GM19452 (cell line): ENCODE measurements around the gene ARRB1.
"Not testable (repeated sequence)": the region's sequence is repeated elsewhere in the genome, so short reads cannot be mapped to it uniquely, and the experiment has no call there.

ENCODE experiments used
- ATAC-seq: cut with Tn5 transposase; IDR thresholded peaks from one replicate; pipeline ENCODE4 v1.9.1; 2021; ENCODE audit not compliant: unreplicated experiment

The ARRB1 gene

GRCh38 chr11:75371949-75372876 lies 20.8 kb upstream of the ARRB1 start:
- no peak for ATAC-seq

- ATAC-seq = no peak
Observed at GRCh38 chr11:75369560-75370255, 18.2 kb upstream of the ARRB1 start.

GRCh38 chr11:75366826-75367225 lies 15.4 kb upstream of the ARRB1 start:
- ATAC-seq = not testable (repeated sequence)

- ATAC-seq = no peak
Observed at GRCh38 chr11:75365711-75366181, 14.3 kb upstream of the ARRB1 start.

- ATAC-seq = not testable (repeated sequence)
Observed at GRCh38 chr11:75362285-75362684, 10.8 kb upstream of the ARRB1 start.

- no peak for ATAC-seq
Observed at GRCh38 chr11:75356613-75357012, 5.2 kb upstream of the ARRB1 start.

- no peak for ATAC-seq
Observed at GRCh38 chr11:75355051-75355450, 3.6 kb upstream of the ARRB1 start.

GRCh38 chr11:75352588-75353206 lies 1.2 kb upstream of the ARRB1 start:
- no peak for ATAC-seq

- no peak for ATAC-seq
Observed at GRCh38 chr11:75351791-75352587, 528 bp upstream of the ARRB1 start.

- no peak for ATAC-seq
Observed at GRCh38 chr11:75350743-75351540, 519 bp downstream of the ARRB1 start.

- ATAC-seq = no peak
Observed at GRCh38 chr11:75350122-75350742, 1.2 kb downstream of the ARRB1 start.

- no peak for ATAC-seq
Observed at GRCh38 chr11:75349521-75350116, 1.8 kb downstream of the ARRB1 start.

- ATAC-seq = no peak
Observed at GRCh38 chr11:75347781-75348566, 3.5 kb downstream of the ARRB1 start.

GRCh38 chr11:75346912-75347647 lies 4.4 kb downstream of the ARRB1 start:
- no peak for ATAC-seq

- no peak for ATAC-seq
Observed at GRCh38 chr11:75346296-75346695, 5.2 kb downstream of the ARRB1 start.

GRCh38 chr11:75345455-75346160 lies 5.9 kb downstream of the ARRB1 start:
- no peak for ATAC-seq
